BLaER1 (cell line): ENCODE results near the gene RGS9.

ENCODE experiments used
- H3K27ac ChIP-seq: shearing (Covaris generic); formaldehyde crosslinking; 2 replicates; pipeline ENCODE4 v1.8.1; 2022
- H3K27me3 ChIP-seq: shearing (Covaris generic); formaldehyde crosslinking; 2 replicates; pipeline ENCODE4 v1.8.1; 2022
- H3K36me3 ChIP-seq: shearing (Covaris generic); formaldehyde crosslinking; 2 replicates; pipeline ENCODE4 v1.8.1; 2022
- H3K4me1 ChIP-seq: shearing (Covaris generic); formaldehyde crosslinking; 2 replicates; pipeline ENCODE4 v1.8.1; 2022
- H3K4me2 ChIP-seq: shearing (Covaris generic); formaldehyde crosslinking; 2 replicates; pipeline ENCODE4 v1.8.1; 2022
- H3K4me3 ChIP-seq: shearing (Covaris generic); formaldehyde crosslinking; 2 replicates; pipeline ENCODE4 v1.8.1; 2022
- H3K9ac ChIP-seq: shearing (Covaris generic); formaldehyde crosslinking; 2 replicates; pipeline ENCODE4 v1.8.1; 2022
- H3K9me3 ChIP-seq: shearing (Covaris generic); formaldehyde crosslinking; 2 replicates; pipeline ENCODE4 v1.8.1; 2022
- H4K20me1 ChIP-seq: shearing (Covaris generic); formaldehyde crosslinking; 2 replicates; pipeline ENCODE4 v1.8.1; 2022
- Cebpa-rat ChIP-seq: shearing (Covaris generic); IDR thresholded peaks from 2 replicates; pipeline ENCODE4 v1.8.1; 2022

Gene RGS9

DNA sequence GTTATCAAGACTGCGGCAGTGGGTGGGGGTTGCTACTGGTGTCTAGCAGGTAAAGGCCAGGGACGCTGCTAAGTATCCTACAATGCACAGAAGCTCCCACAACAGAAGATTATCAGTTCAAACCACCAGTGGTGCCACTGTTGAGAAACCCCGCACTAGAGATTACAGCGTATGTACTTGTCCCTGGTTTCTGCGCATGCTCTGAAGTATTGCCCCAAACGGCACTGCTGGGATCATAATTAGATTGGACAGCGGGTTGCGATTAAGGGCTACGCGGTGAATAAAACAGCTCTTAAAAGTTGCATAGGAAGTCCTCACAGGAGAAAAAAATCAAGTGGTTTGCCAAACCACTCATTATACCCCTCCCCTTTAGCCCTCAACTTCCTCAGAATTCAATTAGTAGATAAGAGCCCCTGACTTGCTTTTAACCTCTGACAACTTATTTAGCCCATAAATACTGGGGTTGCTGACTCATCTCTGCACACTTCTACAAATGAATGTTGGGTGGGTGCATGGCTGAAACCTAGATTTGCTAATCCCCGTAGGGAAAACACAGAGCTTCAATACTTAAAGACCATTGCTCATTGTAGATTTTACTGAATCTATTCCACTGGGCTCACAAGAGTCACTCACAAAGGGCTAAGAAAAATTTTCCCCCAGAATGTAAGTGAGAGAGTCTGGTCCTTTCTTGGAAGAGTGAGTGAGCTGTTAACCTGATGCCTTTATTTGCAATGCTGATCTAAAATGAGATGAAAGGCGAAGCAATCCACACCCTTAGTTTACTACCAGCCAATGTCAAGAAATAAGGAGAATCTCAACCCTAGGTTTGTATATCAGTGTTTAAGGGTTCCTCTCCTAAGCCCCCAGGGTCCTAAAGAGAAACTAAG, 91.8 kb downstream of the RGS9 start:
- Histone ChIP-seq H3K4me2 (peak overlapping the region; percentile 78), H3K4me3 (no peak overlapping the region), H3K9ac (no peak overlapping the region), H3K27ac (no peak overlapping the region), H3K36me3 (no peaks in the 10 kb centered on the region), H4K20me1 (no peaks in the 10 kb centered on the region), H3K9me3 (no peaks in the 10 kb centered on the region), H3K4me1 (peaks cover 35% of the 10 kb centered on the region), H3K27me3 (no peaks in the 10 kb centered on the region)
- TF ChIP-seq Cebpa-rat, result no peak

DNA sequence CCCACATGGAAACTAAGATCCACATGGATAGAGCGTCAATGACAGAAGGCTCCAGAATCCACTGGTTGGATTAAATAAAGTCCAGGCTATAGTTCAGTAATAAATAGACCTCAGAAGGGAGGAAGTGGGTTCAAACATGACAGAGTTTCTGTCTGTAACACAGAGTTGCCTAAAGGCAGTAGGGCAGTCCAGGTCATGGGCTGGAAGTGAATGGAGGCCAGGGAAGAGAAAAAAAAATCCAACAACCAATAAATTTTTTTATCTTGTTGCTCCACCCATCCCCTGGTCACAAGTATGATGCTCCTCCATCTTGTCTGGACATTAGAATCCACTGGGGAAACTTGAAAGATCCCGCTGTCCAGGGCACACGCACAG, 92.4 kb downstream of the RGS9 start:
- Histone ChIP-seq H3K4me2 (peak overlapping the region; percentile 78), H3K9ac (no peak overlapping the region)

DNA sequence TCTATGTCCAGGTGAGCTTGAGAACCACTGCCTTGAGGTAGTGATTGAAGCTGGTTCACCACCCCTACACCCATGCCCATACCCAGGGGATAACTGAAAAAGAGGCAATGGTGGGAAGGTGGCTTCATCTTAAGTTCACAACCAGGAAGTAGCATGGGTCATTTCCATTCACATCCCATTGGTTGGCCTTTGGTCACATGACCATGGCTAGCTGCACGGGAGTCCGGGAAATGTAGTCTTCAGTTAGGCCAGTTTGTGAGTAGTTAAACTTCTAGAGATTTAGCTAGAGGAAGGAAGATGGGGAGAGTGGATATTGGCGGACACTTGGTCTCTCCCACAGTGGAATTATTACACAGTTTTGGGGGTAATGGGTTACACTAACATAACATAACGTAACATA, 92.9 kb downstream of the RGS9 start:
- H3K4me1 ChIP-seq, result peaks cover 29% of the 10 kb centered on the region
- no peaks in the 10 kb centered on the region for H3K36me3 ChIP-seq
- H3K4me3 ChIP-seq, result no peak overlapping the region
- no peaks in the 10 kb centered on the region for H3K9me3 ChIP-seq
- no peak overlapping the region for H3K27ac ChIP-seq
- H3K27me3 ChIP-seq, result no peaks in the 10 kb centered on the region
- TF ChIP-seq Cebpa-rat, result no peak
- H3K9ac ChIP-seq, result no peak overlapping the region
- H3K4me2 ChIP-seq, result peak overlapping the region; percentile 78
- no peaks in the 10 kb centered on the region for H4K20me1 ChIP-seq

More for the DNA sequence above, 92.4 kb downstream of the RGS9 start:
- Histone ChIP-seq H3K27ac (no peak overlapping the region), H3K27me3 (no peaks in the 10 kb centered on the region), H3K4me3 (no peak overlapping the region), H4K20me1 (no peaks in the 10 kb centered on the region), H3K9me3 (no peaks in the 10 kb centered on the region), H3K4me1 (peaks cover 31% of the 10 kb centered on the region), H3K36me3 (no peaks in the 10 kb centered on the region)
- no peak for TF ChIP-seq Cebpa-rat

DNA sequence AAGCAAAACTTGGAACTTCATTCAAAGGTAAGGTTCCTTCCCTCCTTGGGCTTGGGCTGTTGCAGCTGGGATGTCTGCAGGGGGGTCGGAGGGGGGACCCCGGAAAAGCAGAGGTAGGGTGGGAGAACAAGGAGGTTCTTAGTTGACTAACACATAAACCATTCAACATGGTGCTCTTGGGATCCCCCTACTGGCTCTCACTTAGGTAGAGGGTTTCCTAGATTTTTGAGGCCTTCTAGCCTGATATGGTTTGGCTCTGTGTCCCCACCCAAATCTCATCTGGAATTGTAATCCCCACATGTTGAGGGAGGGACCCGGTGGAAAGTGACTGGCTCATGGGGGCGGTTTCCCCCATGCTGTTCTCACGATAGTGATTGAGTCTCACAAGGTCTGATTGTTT, 93.9 kb downstream of the RGS9 start:
- no peaks in the 10 kb centered on the region for H3K27me3 ChIP-seq
- H3K4me2 ChIP-seq, result no peak overlapping the region
- peaks cover 25% of the 10 kb centered on the region for H3K4me1 ChIP-seq
- no peaks in the 10 kb centered on the region for H4K20me1 ChIP-seq
- H3K9ac ChIP-seq, result no peak overlapping the region
- no peaks in the 10 kb centered on the region for H3K36me3 ChIP-seq
- no peak for TF ChIP-seq Cebpa-rat
- H3K9me3 ChIP-seq, result 0 out of 2 replicates have a peak, but pooled peaks cover 7% of the 10 kb centered on the region
- H3K4me3 ChIP-seq, result no peak overlapping the region
- no peak overlapping the region for H3K27ac ChIP-seq

DNA sequence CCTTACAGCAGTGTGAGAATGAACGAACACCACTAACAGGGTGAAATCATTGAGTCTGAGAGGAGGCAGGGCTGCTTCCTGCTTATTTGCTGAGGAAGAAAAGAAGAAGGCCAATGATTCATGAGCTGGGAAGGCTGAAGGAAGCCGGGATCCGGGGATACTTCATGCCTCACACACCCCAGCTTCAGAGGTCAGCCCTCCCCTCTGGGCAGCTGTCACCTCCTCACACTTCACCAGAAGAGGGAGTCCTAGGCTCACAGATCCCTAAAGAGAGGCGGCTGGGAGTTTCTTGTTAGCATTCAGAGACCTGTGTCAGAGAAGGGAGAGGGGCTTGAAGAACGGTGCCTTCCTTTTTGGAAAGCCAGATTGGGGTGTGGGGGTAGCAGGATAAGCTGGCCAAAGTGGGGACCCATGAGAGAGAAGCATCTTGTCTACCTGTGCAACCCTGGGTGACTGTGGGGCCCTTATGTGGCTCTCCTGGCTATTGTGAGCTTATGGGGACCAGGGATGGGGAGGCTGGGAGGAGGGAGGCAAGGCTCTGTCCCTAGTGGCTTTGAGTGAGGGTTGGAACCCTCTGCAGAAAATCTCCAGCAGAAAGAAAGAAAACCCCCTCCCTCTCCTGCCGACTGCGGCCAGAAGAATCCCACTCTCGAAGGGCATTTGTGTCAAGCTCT, 94.6 kb downstream of the RGS9 start:
- Histone ChIP-seq H3K9me3 (peaks cover 7% of the 10 kb centered on the region; the same call in 1 of the 2 replicates), H3K9ac (no peak overlapping the region), H3K4me2 (no peak overlapping the region), H3K27me3 (no peaks in the 10 kb centered on the region), H3K4me3 (no peak overlapping the region), H4K20me1 (no peaks in the 10 kb centered on the region), H3K36me3 (no peaks in the 10 kb centered on the region), H3K27ac (no peak overlapping the region), H3K4me1 (peaks cover 25% of the 10 kb centered on the region)
- TF ChIP-seq Cebpa-rat, result no peak

DNA sequence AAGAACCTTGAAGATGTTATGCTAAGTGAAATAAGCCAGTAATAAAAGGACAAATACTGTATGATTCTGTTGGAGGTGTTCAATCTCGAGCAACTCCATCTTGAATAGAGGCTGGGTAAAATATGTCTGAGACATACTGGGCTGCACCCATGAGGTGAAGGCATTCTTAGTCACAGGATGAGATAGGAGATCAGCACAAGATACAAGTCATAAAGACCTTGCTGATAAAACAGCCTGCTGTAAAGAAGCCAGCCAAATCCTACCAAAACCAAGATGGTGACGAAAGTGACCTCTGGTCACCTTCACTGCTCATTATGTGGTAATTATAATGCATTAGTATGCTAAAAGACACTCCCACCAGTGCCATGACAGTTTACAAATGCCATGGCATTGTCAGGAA, 98.1 kb downstream of the RGS9 start:
- Histone ChIP-seq H3K9me3 (peaks cover 7% of the 10 kb centered on the region; the same call in 1 of the 2 replicates), H3K4me3 (no peak overlapping the region), H3K4me2 (no peak overlapping the region), H3K27me3 (no peaks in the 10 kb centered on the region), H3K9ac (no peak overlapping the region), H4K20me1 (no peaks in the 10 kb centered on the region), H3K4me1 (no peaks in the 10 kb centered on the region), H3K27ac (no peak overlapping the region), H3K36me3 (no peaks in the 10 kb centered on the region)
- no peak for TF ChIP-seq Cebpa-rat

DNA sequence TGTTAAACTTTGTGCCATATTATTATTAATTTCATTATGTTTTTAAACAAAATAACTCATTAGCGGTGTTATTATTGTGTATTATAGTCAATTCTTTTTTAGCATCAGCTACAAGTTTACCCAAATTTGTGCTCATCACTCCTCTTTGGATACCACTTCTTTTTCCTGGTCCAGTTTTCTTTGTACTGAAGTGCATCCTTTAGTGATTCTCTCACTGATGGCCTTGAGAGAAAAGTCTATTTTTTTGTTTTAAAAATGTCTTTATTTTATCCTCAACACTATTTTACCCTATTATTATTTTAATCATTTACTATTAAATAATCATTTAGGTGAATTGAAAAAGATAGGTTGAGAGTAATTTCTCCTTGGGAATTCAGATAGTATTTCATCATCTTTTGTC, 99.2 kb downstream of the RGS9 start:
- no peaks in the 10 kb centered on the region for H4K20me1 ChIP-seq
- no peak for TF ChIP-seq Cebpa-rat

DNA sequence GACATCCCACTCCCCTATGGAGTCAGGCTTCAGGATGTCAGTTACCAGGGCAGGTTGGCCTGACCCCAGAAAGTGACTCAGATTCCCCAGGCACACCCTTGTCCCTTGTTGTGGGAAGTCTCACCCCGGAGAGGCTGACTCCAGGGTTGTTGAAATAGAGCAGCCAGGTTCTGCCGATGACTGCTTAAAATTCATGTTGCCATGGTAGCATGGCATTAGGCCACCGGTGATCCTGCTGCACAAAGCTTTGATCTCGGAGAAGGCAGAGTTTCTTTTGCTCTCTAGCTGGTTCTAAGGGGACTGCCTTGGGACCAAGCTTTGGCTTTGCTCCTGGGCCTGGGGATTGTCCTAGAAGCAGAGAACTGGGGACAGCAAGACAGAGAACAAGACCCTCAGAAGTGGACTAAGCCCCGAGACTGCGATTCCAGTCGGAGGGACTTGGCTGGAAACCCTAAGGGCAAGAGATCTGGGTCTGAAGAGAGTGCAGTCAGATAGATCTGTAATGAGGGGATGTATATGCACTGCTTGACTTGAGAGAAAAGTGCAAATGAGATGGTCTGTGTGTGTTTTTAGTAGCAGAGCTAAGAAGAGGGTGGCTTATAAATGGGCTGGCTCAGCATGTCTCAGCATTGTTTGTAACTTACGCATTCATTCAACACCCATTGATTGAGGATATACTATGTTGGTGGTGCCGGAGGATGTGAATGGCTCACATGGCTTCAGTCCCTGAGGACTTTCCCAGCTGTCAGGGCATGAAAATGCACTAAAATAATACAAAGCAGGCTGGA, 106.9 kb downstream of the RGS9 start:
- peaks cover 7% of the 10 kb centered on the region for H3K4me1 ChIP-seq
- no peaks in the 10 kb centered on the region for H3K9me3 ChIP-seq
- no peaks in the 10 kb centered on the region for H3K36me3 ChIP-seq
- H3K4me3 ChIP-seq, result no peak overlapping the region
- H3K9ac ChIP-seq, result no peak overlapping the region
- 0 out of 2 replicates have a peak overlapping the region, but pooled peaks have one; percentile 10 for H3K4me2 ChIP-seq
- no peaks in the 10 kb centered on the region for H3K27me3 ChIP-seq
- TF ChIP-seq Cebpa-rat, result no peak
- H4K20me1 ChIP-seq, result no peaks in the 10 kb centered on the region
- no peak overlapping the region for H3K27ac ChIP-seq

More for the DNA sequence above, 99.2 kb downstream of the RGS9 start:
- no peaks in the 10 kb centered on the region for H3K27me3 ChIP-seq
- H3K36me3 ChIP-seq, result no peaks in the 10 kb centered on the region
- H3K27ac ChIP-seq, result no peak overlapping the region
- no peaks in the 10 kb centered on the region for H3K4me1 ChIP-seq
- H3K9ac ChIP-seq, result no peak overlapping the region
- no peak overlapping the region for H3K4me2 ChIP-seq
- H3K4me3 ChIP-seq, result no peak overlapping the region
- H3K9me3 ChIP-seq, result peaks cover 7% of the 10 kb centered on the region; the same call in 1 of the 2 replicates

DNA sequence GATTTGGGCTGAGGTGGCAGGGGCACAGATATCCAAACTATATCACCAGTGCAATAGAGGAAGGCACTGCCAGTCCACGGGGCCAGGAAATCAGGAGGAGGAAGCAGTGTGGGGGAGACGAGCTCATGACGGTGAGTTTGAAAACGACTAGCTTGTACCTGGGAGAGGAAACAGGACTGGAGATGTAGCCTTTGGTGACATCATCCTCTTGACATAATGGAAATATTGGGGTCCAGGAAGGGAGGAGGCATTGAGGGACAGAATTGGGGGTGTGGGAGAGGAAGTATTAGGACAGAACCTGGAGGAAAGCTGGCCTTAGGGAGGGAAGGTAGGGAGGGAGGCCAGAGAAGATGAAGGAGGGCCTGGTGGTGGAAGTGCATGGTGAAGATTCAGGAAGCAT, 109.1 kb downstream of the RGS9 start:
- Histone ChIP-seq H3K4me2 (no peak overlapping the region), H3K4me1 (peaks cover 7% of the 10 kb centered on the region), H3K27me3 (no peaks in the 10 kb centered on the region), H3K9ac (no peak overlapping the region), H3K36me3 (no peaks in the 10 kb centered on the region), H3K9me3 (no peaks in the 10 kb centered on the region), H3K27ac (no peak overlapping the region), H3K4me3 (no peak overlapping the region), H4K20me1 (no peaks in the 10 kb centered on the region)
- TF ChIP-seq Cebpa-rat, result no peak
